ENCODE results near the gene CARD8.

CARD8 gene

GRCh38 chr19:48279747-48280146, 24.0 kb upstream of the CARD8 start:
- no peak for TF ChIP-seq GATA2 (IDR thresholded peaks at IDR 0.05; ENCODE audit: low read depth, low read length)
- no peak for TF ChIP-seq GATA3 (IDR thresholded peaks at IDR 0.05; ENCODE audit: low read depth, low read length)

GRCh38 chr19:48274938-48275337, 19.2 kb upstream of the CARD8 start:
- TF ChIP-seq GATA2 (IDR thresholded peaks at IDR 0.05; ENCODE audit: low read depth, low read length): no peak
- TF ChIP-seq GATA3 (IDR thresholded peaks at IDR 0.05; ENCODE audit: low read depth, low read length): no peak

- TF ChIP-seq GATA3 (IDR thresholded peaks at IDR 0.05; ENCODE audit: low read depth, low read length) (no peak), GATA2 (IDR thresholded peaks at IDR 0.05; ENCODE audit: low read depth, low read length) (no peak)
Measured at GRCh38 chr19:48274173-48274572, 18.5 kb upstream of the CARD8 start.

- TF ChIP-seq GATA2 (IDR thresholded peaks at IDR 0.05; ENCODE audit: low read depth, low read length) (no peak), GATA3 (IDR thresholded peaks at IDR 0.05; ENCODE audit: low read depth, low read length) (no peak)
Measured at GRCh38 chr19:48271531-48272151, 15.9 kb upstream of the CARD8 start.

GRCh38 chr19:48258350-48258749, 2.6 kb upstream of the CARD8 start:
- no peak for TF ChIP-seq GATA2 (IDR thresholded peaks at IDR 0.05; ENCODE audit: low read depth, low read length)
- no peak for TF ChIP-seq GATA3 (IDR thresholded peaks at IDR 0.05; ENCODE audit: low read depth, low read length)

- TF ChIP-seq GATA2 (IDR thresholded peaks at IDR 0.05; ENCODE audit: low read depth, low read length) (no peak), GATA3 (IDR thresholded peaks at IDR 0.05; ENCODE audit: low read depth, low read length) (no peak)
Measured at GRCh38 chr19:48254529-48254970, 1.2 kb downstream of the CARD8 start.

GRCh38 chr19:48253999-48254398, 1.7 kb downstream of the CARD8 start:
- no peak for TF ChIP-seq GATA2 (IDR thresholded peaks at IDR 0.05; ENCODE audit: low read depth, low read length)
- no peak for TF ChIP-seq GATA3 (IDR thresholded peaks at IDR 0.05; ENCODE audit: low read depth, low read length)

- no peak for TF ChIP-seq GATA2 (IDR thresholded peaks at IDR 0.05; ENCODE audit: low read depth, low read length)
- TF ChIP-seq GATA3 (IDR thresholded peaks at IDR 0.05; ENCODE audit: low read depth, low read length): no peak
Measured at GRCh38 chr19:48252609-48253008, 3.1 kb downstream of the CARD8 start.

GRCh38 chr19:48250290-48251025, 5.3 kb downstream of the CARD8 start:
- TF ChIP-seq GATA3 (IDR thresholded peaks at IDR 0.05; ENCODE audit: low read depth, low read length): no peak
- no peak for TF ChIP-seq GATA2 (IDR thresholded peaks at IDR 0.05; ENCODE audit: low read depth, low read length)

GRCh38 chr19:48249502-48250014, 6.2 kb downstream of the CARD8 start:
- no peak for TF ChIP-seq GATA2 (IDR thresholded peaks at IDR 0.05; ENCODE audit: low read depth, low read length)
- no peak for TF ChIP-seq GATA3 (IDR thresholded peaks at IDR 0.05; ENCODE audit: low read depth, low read length)

- TF ChIP-seq GATA2 (IDR thresholded peaks at IDR 0.05; ENCODE audit: low read depth, low read length) (no peak), GATA3 (IDR thresholded peaks at IDR 0.05; ENCODE audit: low read depth, low read length) (no peak)
Measured at GRCh38 chr19:48248081-48248833, 7.5 kb downstream of the CARD8 start.

- no peak for TF ChIP-seq GATA2 (IDR thresholded peaks at IDR 0.05; ENCODE audit: low read depth, low read length)
- no peak for TF ChIP-seq GATA3 (IDR thresholded peaks at IDR 0.05; ENCODE audit: low read depth, low read length)
Measured at GRCh38 chr19:48247212-48247611, 8.5 kb downstream of the CARD8 start.

GRCh38 chr19:48246101-48246500, 9.6 kb downstream of the CARD8 start:
- no peak for TF ChIP-seq GATA2 (IDR thresholded peaks at IDR 0.05; ENCODE audit: low read depth, low read length)
- no peak for TF ChIP-seq GATA3 (IDR thresholded peaks at IDR 0.05; ENCODE audit: low read depth, low read length)

GRCh38 chr19:48244281-48244680, 11.4 kb downstream of the CARD8 start:
- TF ChIP-seq GATA2 (IDR thresholded peaks at IDR 0.05; ENCODE audit: low read depth, low read length) (no peak), GATA3 (IDR thresholded peaks at IDR 0.05; ENCODE audit: low read depth, low read length) (no peak)

Data from SH-SY5Y (cell line).